Ureter (tissue), 1 donor: ENCODE data around the gene MFAP3. TPM values are rescaled to one million over a fixed set of nuclear protein-coding genes. Genes with fewer than 3 reads are reported as not detected.

Source experiments
- DNase-seq: peaks from one replicate; pipeline ENCODE4 v3.0.0-alpha.2; 2020; ENCODE audit warnings: low spot score
- total RNA-seq: library from RNA; stranded (reverse); gene quantifications from one replicate; pipeline ENCODE4 v1.2.4, GENCODE V29; 2023
- donor health status: DM: yes; HTN: yes; CAD: no.

Gene MFAP3
- total RNA-seq, 1 donor from 2014 or later = 39.6 TPM

DNA sequence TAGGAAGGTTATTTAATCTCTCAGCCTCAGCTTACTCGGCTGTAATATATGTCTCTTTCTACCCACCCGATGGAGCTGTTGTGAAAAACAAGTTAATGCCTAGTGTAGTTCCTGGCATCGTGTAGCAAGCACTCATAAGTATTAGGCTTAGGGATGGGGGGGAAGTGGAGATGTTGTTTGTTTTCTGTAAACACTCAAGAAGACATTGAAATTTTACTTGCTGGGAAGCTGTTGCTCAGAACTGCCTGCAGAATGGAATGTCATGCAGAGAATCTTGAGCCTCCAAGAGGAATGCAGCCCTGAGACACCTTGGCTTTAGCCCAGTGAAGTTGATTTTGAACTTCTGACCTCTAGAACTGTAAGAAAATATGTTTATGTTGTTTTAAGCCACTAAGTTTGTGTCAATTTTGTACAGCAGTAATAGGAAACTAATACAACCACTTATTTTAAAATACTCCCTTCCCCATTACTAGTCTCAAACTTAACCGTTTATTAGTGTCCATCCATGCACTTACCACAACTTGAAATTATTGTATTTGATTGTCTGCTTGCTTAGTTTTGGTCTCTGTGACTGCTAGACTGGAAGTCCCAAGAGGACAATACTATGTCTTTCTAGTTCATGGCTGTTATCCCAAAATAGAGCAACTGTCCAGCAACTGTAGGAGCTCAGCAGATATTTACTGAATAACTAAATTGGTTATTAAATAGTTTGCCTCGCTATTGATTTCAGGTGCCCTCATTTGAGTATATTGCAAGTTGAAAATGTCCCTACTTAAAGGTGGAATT lies 53.8 kb downstream of the MFAP3 start:
- no peak for DNase-seq

DNA sequence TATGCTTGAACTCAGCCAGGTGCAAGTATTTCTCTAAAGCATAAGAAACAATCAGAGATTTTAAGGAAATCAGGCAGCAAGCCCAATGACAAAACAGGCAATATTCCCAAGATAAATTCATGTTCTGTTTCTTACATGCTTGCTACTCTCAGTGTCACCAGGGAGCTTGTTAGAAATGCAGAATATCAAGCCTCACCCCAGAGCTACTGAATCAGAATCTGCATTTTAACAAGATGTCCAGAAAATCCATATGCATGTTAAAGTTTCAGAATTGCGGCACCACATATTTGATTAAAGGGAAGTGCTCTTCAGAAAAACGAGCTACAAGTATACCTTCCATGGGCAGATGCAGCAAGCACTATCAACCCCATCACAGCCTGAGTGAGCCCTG lies 54.4 kb downstream of the MFAP3 start:
- DNase-seq = no peak

DNA sequence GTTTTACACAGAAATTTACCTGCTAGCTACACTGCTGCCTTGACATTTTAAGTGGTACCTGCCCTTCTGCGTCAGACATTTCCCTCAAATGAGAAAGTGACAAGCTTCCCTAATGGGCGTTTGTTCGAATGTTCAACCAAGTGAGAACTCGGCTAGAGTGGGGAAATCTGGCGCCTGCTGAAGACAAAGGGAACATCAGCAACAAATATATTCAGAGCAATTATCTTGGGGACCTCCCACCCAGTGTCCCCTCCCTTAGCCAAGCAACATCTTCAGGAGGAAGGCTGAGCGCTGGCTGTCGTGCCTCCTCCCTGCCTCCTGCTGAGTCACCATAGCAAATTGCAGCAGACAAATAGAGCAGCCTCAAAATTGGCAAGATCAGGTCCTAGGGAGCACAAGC lies 57.1 kb downstream of the MFAP3 start:
- DNase-seq = no peak

DNA sequence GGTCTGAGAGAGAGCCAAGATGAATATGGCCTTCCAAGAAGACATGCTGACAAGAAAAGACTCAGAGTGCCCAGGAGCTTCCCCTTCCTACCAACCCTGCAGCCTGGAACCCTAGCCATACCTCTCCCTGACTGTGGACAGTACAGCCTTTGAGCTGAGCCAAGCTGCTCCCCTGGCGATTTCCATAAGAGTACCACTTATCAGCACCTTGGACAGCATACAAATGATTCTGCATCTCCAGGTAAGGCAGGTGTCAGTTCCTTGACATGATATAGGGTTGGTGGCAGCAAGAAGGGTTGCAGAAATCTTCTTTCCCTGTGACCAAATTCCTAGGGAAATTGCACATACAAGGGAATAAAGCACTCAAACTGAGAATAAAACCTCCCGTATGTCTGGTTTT lies 58.3 kb downstream of the MFAP3 start:
- no peak for DNase-seq

DNA sequence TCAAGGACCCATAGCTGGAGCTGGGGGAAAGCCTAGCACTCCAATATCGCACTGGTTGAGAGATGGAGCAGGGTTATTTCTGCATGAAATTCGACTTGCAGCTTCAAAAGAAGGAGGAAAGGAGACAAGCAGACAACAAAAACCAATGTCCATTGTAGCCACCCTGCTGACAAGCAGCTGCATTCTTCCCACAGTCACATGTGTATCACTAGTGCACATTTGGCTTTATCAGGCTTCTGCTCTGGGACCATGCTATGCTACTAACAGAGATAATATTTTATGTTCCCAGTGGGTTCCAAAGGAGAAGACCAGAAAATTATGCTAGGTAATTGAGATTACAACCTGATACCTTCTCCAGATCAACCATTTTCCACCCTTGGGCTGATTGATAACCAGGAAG lies 59.7 kb downstream of the MFAP3 start:
- DNase-seq = no peak

DNA sequence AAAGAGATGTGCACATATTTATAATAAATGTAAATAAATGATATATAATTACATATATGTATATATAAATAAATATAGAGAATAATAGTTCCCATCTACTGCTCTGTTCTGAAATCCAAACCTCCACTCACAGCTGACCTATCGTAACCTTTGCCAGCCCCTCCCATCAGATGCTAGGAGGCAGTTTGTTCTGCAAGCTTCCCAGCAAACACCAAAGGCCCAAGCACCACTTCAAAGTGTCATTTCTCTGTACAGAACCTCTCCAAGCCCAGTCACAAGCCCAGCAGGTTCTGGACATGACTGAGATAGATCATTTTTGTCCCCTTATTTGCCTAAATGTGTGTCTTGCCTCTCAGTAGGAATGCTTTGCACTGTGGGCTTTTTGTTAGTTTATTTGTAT lies 62.4 kb downstream of the MFAP3 start:
- no peak for DNase-seq

DNA sequence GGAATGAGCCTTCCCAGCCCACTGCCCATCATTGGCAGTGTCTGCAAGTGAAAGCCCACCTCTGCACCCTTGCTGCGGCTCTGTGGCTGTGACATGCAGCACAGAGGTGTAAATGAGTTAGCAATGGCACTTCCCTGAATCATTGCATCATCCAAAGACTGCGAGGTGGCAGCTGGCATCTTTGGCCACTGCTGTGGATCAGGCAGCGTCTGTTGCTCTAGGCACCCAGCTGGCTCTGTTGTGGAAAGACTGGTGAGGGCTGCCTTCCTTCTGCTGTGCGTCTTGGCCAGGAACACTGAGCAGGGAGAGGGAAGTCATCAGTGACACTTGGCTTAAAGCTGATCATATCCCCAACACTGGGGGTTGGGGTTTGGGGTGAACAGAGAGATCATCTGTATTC lies 64.5 kb downstream of the MFAP3 start:
- DNase-seq = no peak

Other genes starting within 250 kb of the MFAP3 start
- gene FAM114A2, start 57 bp upstream of the MFAP3 start, total RNA-seq = 40.8 TPM
- 26.0 TPM for gene GALNT10, start 151.8 kb downstream of the MFAP3 start, total RNA-seq